Muscle of arm (tissue), 12 donors: ENCODE results near the gene CATSPER1. TPM values are rescaled to one million over a fixed set of nuclear protein-coding genes. Genes with fewer than 3 reads are reported as not detected.
A peak's percentile ranks its signal among the peaks of the same experiment; 100 is the strongest.
"Not testable (repeated sequence)": the region's sequence is repeated elsewhere in the genome, so short reads cannot be mapped to it uniquely, and the experiment has no call there.

ENCODE experiments used
- DNase-seq: peaks from one replicate; pipeline ENCODE4 v3.0.0-alpha.2; 2013
- polyA plus RNA-seq, 12 donors: library from polyadenylated mRNA; unstranded; fragments of 120-200 nt; gene quantifications; one replicate each; pipeline ENCODE4 v1.2.1, GENCODE V29; 2013; ENCODE audit not compliant: insufficient read length in 12 of 12

CATSPER1 gene
- polyA plus RNA-seq, 12 donors = 0.08 to 0.57 (median 0.11) TPM; not detected in 7

- DNase-seq = peak; percentile 97
Measured at GRCh38 chr11:66051766-66052663, 25.7 kb upstream of the CATSPER1 start, which contains the start of gene SF3B2. TSS of gene SF3B2 (plus strand) at chr11:66052364. CDS start at chr11:66052385, 21 bp downstream.

- peak; percentile 79 for DNase-seq
Measured at GRCh38 chr11:66051371-66051765, 25.1 kb upstream of the CATSPER1 start.

GRCh38 chr11:66050581-66051231 is 24.4 kb upstream of the CATSPER1 start:
- no peak for DNase-seq

- no peak for DNase-seq
Measured at GRCh38 chr11:66048547-66049323, 22.5 kb upstream of the CATSPER1 start, which contains the start of gene GAL3ST3. TSS of gene GAL3ST3 (minus strand) at chr11:66049161. CDS start at chr11:66045415, 3,746 bp downstream.

- DNase-seq = no peak
Measured at GRCh38 chr11:66047541-66048365, 21.5 kb upstream of the CATSPER1 start.

- DNase-seq = no peak
Measured at GRCh38 chr11:66046901-66047300, 20.6 kb upstream of the CATSPER1 start.

- DNase-seq = peak; percentile 70
Measured at GRCh38 chr11:66045177-66045639, 18.9 kb upstream of the CATSPER1 start.

- DNase-seq = no peak
Measured at GRCh38 chr11:66044757-66045156, 18.5 kb upstream of the CATSPER1 start.

- DNase-seq = no peak
Measured at GRCh38 chr11:66042996-66043906, 17.0 kb upstream of the CATSPER1 start.

- no peak for DNase-seq
Measured at GRCh38 chr11:66042227-66042995, 16.1 kb upstream of the CATSPER1 start.

GRCh38 chr11:66039765-66040164 is 13.5 kb upstream of the CATSPER1 start:
- no peak for DNase-seq

GRCh38 chr11:66037327-66037726 is 11.0 kb upstream of the CATSPER1 start:
- no peak for DNase-seq

GRCh38 chr11:66036334-66036710 is 10.0 kb upstream of the CATSPER1 start:
- no peak for DNase-seq

- no peak for DNase-seq
Measured at GRCh38 chr11:66035653-66036333, 9.5 kb upstream of the CATSPER1 start.

GRCh38 chr11:66032957-66033735 is 6.9 kb upstream of the CATSPER1 start:
- no peak for DNase-seq

- not testable (repeated sequence) for DNase-seq
Measured at GRCh38 chr11:66023186-66023440, 3.2 kb downstream of the CATSPER1 start.

GRCh38 chr11:66022401-66023185 is 3.7 kb downstream of the CATSPER1 start:
- peak; percentile 61 for DNase-seq
